SK-N-MC (cell line): ENCODE measurements around the gene AHI1.

Experiments
- DNase-seq: peaks from one replicate; pipeline ENCODE4 v3.0.0-alpha.2; 2011; ENCODE audit warnings: low read depth, low spot score
- H3K27ac ChIP-seq: fragments of 200-600 bp; sonication (generic); 2 replicates; pipeline ENCODE4 v1.5.1; 2016; ENCODE audit warnings: mixed run types
- H3K36me3 ChIP-seq: fragments of 200-600 bp; sonication (generic); 2 replicates; pipeline ENCODE4 v1.6.1; 2017; ENCODE audit warnings: antibody characterized with exemption, low read length, mixed read lengths; ENCODE audit not compliant: insufficient read depth
- H3K4me3 ChIP-seq: fragments of 200-600 bp; sonication (generic); 2 replicates; pipeline ENCODE4 v1.5.1; 2016
- H3K9ac ChIP-seq: fragments of 200-600 bp; sonication (generic); 2 replicates; pipeline ENCODE4 v1.8.0; 2017; ENCODE audit warnings: mixed run types, mixed read lengths; ENCODE audit not compliant: insufficient read length
- H3K9me3 ChIP-seq: fragments of 200-600 bp; sonication (generic); 2 replicates; pipeline ENCODE4 v1.6.1; 2017; ENCODE audit warnings: low read depth, mild to moderate bottlenecking, antibody characterized with exemption, low read length, moderate library complexity, mixed read lengths
- EZH2 ChIP-seq: fragments of 200-600 bp; sonication (generic); IDR thresholded peaks from one replicate; pipeline ENCODE4 v1.6.1; 2017; ENCODE audit warnings: antibody characterized with exemption
- FOXP2 ChIP-seq: optimal IDR thresholded peaks from 2 replicates; pipeline ENCODE3; 2011; ENCODE audit warnings: mild to moderate bottlenecking, moderate library complexity; ENCODE audit not compliant: insufficient read depth; ENCODE audit errors: extremely low read length, control extremely low read depth
- POLR2AphosphoS5 ChIP-seq: IDR thresholded peaks from 2 replicates; pipeline ENCODE4 v1.6.1; 2012; ENCODE audit warnings: mild to moderate bottlenecking, low read depth, low read length, borderline replicate concordance

Gene AHI1

GRCh38 chr6:135265278-135265677 lies 232.3 kb downstream of the AHI1 start:
- no peak overlapping the region for H3K9ac ChIP-seq
- no peak overlapping the region for H3K4me3 ChIP-seq
- no peak for DNase-seq
- no peak for TF ChIP-seq POLR2AphosphoS5
- no peak for TF ChIP-seq FOXP2
- TF ChIP-seq EZH2: no peak
- H3K9me3 ChIP-seq: no peaks in the 10 kb centered on the region
- no peaks in the 10 kb centered on the region for H3K36me3 ChIP-seq
- no peak overlapping the region for H3K27ac ChIP-seq

DNA sequence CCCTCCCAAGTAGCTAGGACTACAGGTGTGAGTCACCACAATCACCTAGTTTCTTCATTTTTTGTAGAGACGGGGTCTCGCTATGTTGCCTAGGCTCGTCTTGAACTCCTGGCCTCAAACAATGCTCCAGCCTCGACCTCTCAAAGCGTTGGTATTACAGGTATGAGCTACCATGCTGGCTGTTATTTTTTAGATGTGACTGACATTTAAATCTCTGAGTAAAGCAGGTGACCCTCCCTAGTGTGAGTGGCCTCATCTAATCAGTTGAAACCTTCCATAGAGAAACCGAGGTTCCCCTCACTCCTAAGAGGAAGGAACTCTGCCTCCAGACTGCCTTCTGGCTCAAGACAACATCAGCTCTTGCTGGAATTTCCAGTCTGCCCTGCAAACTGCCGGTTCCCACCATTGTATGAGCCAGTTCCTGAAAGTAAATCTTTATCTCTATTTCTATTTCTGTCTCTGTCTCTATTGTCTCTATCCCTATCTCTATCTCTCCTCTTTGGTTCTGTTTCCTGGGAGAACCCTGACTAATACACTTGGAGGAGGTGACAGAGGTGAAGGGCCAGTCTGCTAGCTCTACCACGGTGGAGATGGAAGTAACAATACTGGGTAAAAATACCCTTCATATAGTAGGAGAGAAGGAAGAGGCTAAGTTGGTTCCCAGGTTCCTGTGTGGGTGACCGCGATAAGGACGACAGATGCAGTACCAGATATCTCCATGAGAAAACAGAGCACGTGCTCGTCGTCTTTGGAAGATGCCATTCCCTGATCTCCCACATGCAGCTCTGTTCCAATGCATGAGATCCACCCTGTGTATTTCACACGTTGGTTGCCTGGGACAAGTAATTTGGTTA lies 235.4 kb downstream of the AHI1 start:
- no peak overlapping the region for H3K9ac ChIP-seq
- H3K9me3 ChIP-seq: no peaks in the 10 kb centered on the region
- H3K4me3 ChIP-seq: no peak overlapping the region
- H3K27ac ChIP-seq: no peak overlapping the region
- TF ChIP-seq EZH2 (no peak), FOXP2 (no peak), POLR2AphosphoS5 (no peak)
- H3K36me3 ChIP-seq: no peaks in the 10 kb centered on the region
- DNase-seq: no peak

- Histone ChIP-seq H3K9ac (no peak overlapping the region), H3K4me3 (no peak overlapping the region), H3K36me3 (no peaks in the 10 kb centered on the region), H3K9me3 (no peaks in the 10 kb centered on the region), H3K27ac (no peak overlapping the region)
- TF ChIP-seq FOXP2 (no peak), EZH2 (no peak), POLR2AphosphoS5 (no peak)
- no peak for DNase-seq
Measured at GRCh38 chr6:135260612-135261011, 236.9 kb downstream of the AHI1 start.

- H3K36me3 ChIP-seq: no peaks in the 10 kb centered on the region
- DNase-seq: no peak
- H3K4me3 ChIP-seq: no peak overlapping the region
- no peak overlapping the region for H3K9ac ChIP-seq
- H3K27ac ChIP-seq: no peak overlapping the region
- no peaks in the 10 kb centered on the region for H3K9me3 ChIP-seq
- TF ChIP-seq EZH2 (no peak), FOXP2 (no peak), POLR2AphosphoS5 (no peak)
Measured at GRCh38 chr6:135258970-135259369, 238.6 kb downstream of the AHI1 start.

- H3K27ac ChIP-seq: no peak overlapping the region
- TF ChIP-seq FOXP2 (no peak), POLR2AphosphoS5 (no peak)
- H3K9me3 ChIP-seq: no peaks in the 10 kb centered on the region
- H3K36me3 ChIP-seq: no peaks in the 10 kb centered on the region
- DNase-seq: no peak
- no peak overlapping the region for H3K9ac ChIP-seq
- no peak overlapping the region for H3K4me3 ChIP-seq
Measured at GRCh38 chr6:135257631-135258405, 239.7 kb downstream of the AHI1 start.

GRCh38 chr6:135256866-135257265 lies 240.7 kb downstream of the AHI1 start:
- TF ChIP-seq POLR2AphosphoS5: no peak
- no peak for TF ChIP-seq EZH2
- TF ChIP-seq FOXP2: no peak
- Histone ChIP-seq H3K36me3 (no peaks in the 10 kb centered on the region), H3K9me3 (no peaks in the 10 kb centered on the region), H3K9ac (no peak overlapping the region), H3K27ac (no peak overlapping the region), H3K4me3 (no peak overlapping the region)
- DNase-seq: no peak

GRCh38 chr6:135254471-135254870 lies 243.1 kb downstream of the AHI1 start:
- Histone ChIP-seq H3K4me3 (no peak overlapping the region), H3K9ac (no peak overlapping the region), H3K9me3 (no peaks in the 10 kb centered on the region), H3K27ac (no peak overlapping the region), H3K36me3 (no peaks in the 10 kb centered on the region)
- DNase-seq: no peak
- no peak for TF ChIP-seq POLR2AphosphoS5

GRCh38 chr6:135251498-135252441 lies 245.8 kb downstream of the AHI1 start:
- Histone ChIP-seq H3K4me3 (no peak overlapping the region), H3K9ac (no peak overlapping the region)
- no peak for DNase-seq

More at GRCh38 chr6:135251498-135252441, 245.8 kb downstream of the AHI1 start:
- Histone ChIP-seq H3K9me3 (no peaks in the 10 kb centered on the region), H3K36me3 (no peaks in the 10 kb centered on the region), H3K27ac (peak overlapping the region; percentile 68)
- TF ChIP-seq POLR2AphosphoS5 (no peak), FOXP2 (no peak), EZH2 (no peak)
